ENCODE results near the gene SLC22A7.

The SLC22A7 gene

DNA sequence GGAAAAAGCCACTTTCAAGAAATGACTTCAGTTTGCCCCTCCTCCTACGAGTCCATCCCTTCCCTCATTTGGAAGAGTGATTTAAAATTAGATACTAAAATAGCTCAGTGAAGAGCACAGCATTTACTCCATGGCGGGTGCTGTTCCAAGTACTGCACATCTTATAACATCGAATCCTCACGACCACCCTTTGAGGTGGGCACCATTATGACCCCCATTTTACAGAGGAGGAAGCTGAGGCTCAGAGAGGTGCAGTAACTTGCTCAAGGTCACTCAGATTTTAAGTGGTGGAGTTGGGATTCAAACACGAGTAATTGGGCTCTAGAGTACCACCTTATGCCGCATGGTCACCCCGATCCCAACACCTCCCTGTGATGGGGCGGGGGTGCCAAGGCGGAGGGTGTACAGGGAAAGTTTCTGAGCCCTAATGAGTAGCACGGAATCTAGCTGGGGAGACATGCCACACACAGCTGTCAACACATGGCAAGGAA, 29.2 kb upstream of the SLC22A7 start:
- TF ChIP-seq MAX (IDR thresholded peaks at IDR 0.05) (no peak), CREB1 (IDR thresholded peaks at IDR 0.05; ENCODE audit: low read depth) (no peak), REST (IDR thresholded peaks at IDR 0.05; ENCODE audit: low read depth) (no peak), RAD21 (IDR thresholded peaks at IDR 0.05; ENCODE audit: low read depth) (no peak), FOXM1 (IDR thresholded peaks at IDR 0.05; ENCODE audit: borderline replicate concordance, low read depth) (no peak), TAF1 (IDR thresholded peaks at IDR 0.05; ENCODE audit: low read depth) (no peak), CEBPB (IDR thresholded peaks at IDR 0.05) (no peak), TCF12 (IDR thresholded peaks at IDR 0.05; ENCODE audit: low read depth) (no peak), EP300 (IDR thresholded peaks at IDR 0.05; ENCODE audit: borderline replicate concordance) (no peak), YY1 (IDR thresholded peaks at IDR 0.05; ENCODE audit: low read depth) (no peak), EGR1 (IDR thresholded peaks at IDR 0.05) (no peak), TEAD4 (IDR thresholded peaks at IDR 0.05) (no peak), ZBTB7A (IDR thresholded peaks at IDR 0.05; ENCODE audit: low read depth) (no peak), USF1 (IDR thresholded peaks at IDR 0.05) (no peak), NFIC (IDR thresholded peaks at IDR 0.05) (no peak)

DNA sequence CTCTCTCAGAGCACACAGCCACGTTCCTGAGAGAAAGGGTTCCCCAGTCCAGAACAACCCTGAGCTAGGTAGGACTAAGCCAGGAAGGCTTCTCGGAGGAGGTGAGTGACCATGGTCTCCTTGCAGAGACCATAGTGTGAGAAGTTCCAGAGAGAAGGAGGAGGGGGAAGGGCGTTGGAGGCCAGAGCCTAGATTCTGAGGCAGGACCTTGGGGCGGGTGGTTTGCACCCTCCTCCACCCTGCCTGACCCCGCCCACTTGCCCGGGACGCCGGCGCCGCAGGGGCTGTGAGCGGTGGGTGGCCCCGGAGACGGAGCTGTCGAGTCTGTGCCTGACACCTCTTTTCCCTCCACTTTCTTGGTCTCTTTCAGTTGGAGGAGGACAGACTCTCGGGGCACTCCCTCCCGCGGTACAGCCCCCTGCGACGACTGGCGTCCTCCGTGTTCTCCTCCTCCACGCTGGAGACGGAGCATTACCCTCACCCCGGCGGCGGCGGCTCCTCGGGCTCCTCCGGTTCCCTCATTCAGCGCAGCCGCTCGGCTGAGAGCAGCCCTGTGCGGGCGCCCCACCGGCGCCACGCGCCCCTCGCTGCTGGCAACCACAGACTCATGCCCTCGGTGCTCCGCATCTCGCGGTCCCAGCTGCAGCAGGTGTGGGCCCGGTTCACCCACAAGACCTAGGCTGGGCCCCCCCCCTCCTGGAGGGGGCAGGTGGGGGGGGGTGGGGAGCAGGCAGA, 28.6 kb upstream of the SLC22A7 start:
- no peak for TF ChIP-seq NFIC (IDR thresholded peaks at IDR 0.05)
- no peak for TF ChIP-seq RAD21 (IDR thresholded peaks at IDR 0.05; ENCODE audit: low read depth)
- TF ChIP-seq ZBTB7A (IDR thresholded peaks at IDR 0.05; ENCODE audit: low read depth) = no peak
- no peak for TF ChIP-seq CEBPB (IDR thresholded peaks at IDR 0.05)
- no peak for TF ChIP-seq MAX (IDR thresholded peaks at IDR 0.05)
- TF ChIP-seq REST (IDR thresholded peaks at IDR 0.05; ENCODE audit: low read depth) = no peak
- TF ChIP-seq CREB1 (IDR thresholded peaks at IDR 0.05; ENCODE audit: low read depth) = no peak
- TF ChIP-seq YY1 (IDR thresholded peaks at IDR 0.05; ENCODE audit: low read depth) = no peak
- no peak for TF ChIP-seq TCF12 (IDR thresholded peaks at IDR 0.05; ENCODE audit: low read depth)
- TF ChIP-seq FOXM1 (IDR thresholded peaks at IDR 0.05; ENCODE audit: borderline replicate concordance, low read depth) = no peak
- TF ChIP-seq EGR1 (IDR thresholded peaks at IDR 0.05) = no peak
- no peak for TF ChIP-seq EP300 (IDR thresholded peaks at IDR 0.05; ENCODE audit: borderline replicate concordance)
- TF ChIP-seq TEAD4 (IDR thresholded peaks at IDR 0.05) = no peak
- no peak for TF ChIP-seq TAF1 (IDR thresholded peaks at IDR 0.05; ENCODE audit: low read depth)
- TF ChIP-seq USF1 (IDR thresholded peaks at IDR 0.05) = no peak

DNA sequence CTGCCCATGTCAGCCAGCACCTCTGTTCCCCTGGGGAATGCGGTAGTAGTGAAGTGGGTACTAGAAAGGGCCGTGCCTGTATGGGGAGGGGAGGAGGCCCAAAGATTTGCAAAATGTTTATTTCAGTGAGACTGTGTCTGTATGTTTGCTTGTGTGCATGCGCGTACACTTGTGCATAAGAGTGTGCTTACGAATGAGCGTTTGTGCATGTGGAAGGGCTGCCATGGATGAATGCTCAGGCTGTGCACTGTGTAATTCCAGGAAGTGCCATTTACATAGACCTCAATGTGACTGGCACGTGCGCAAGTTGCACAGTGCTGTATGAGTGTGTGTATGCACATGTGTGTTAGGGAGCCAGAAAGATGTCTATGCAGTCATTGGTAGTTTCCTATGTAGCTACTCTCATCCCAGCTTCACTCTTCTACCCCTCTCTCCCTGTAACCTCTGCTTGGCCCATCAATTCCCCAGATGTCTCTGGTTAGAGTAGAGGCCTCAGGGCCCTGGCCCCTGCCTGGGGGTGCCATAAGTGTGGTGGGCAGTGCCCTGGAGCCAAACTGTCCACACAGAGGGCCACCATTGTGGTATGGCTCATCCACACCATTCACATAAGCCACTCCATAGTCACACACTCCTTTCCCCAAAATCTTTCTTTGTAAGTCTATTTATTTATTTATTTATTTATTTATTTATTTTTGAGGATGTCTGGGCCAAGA, 26.8 kb upstream of the SLC22A7 start:
- TF ChIP-seq MAX (IDR thresholded peaks at IDR 0.05) (no peak), TCF12 (IDR thresholded peaks at IDR 0.05; ENCODE audit: low read depth) (no peak), TAF1 (IDR thresholded peaks at IDR 0.05; ENCODE audit: low read depth) (no peak), EGR1 (IDR thresholded peaks at IDR 0.05) (no peak), CREB1 (IDR thresholded peaks at IDR 0.05; ENCODE audit: low read depth) (no peak), NFIC (IDR thresholded peaks at IDR 0.05) (no peak), REST (IDR thresholded peaks at IDR 0.05; ENCODE audit: low read depth) (no peak), RAD21 (IDR thresholded peaks at IDR 0.05; ENCODE audit: low read depth) (no peak), TEAD4 (IDR thresholded peaks at IDR 0.05) (no peak), YY1 (IDR thresholded peaks at IDR 0.05; ENCODE audit: low read depth) (no peak), ZBTB7A (IDR thresholded peaks at IDR 0.05; ENCODE audit: low read depth) (no peak), EP300 (IDR thresholded peaks at IDR 0.05; ENCODE audit: borderline replicate concordance) (no peak), CEBPB (IDR thresholded peaks at IDR 0.05) (no peak), USF1 (IDR thresholded peaks at IDR 0.05) (no peak), FOXM1 (IDR thresholded peaks at IDR 0.05; ENCODE audit: borderline replicate concordance, low read depth) (no peak)

Data from Ishikawa (cell line).